ENCODE results near the gene HIP1. TPM values are rescaled to one million over a fixed set of nuclear protein-coding genes. Genes with fewer than 3 reads are reported as not detected.

Gene HIP1
- total and polyA plus RNA-seq, 4 donors, result 26.0 to 44.0 (median 35.3) TPM

Small RNA genes within 50 kb of the gene (small RNA-seq; reads per million reads assigned to genes)
- not detected for gene AC211429.1 (ENCODE audit: low replicate concordance)
- gene RF00019 (ENCODE audit: low replicate concordance), result not detected

Other genes starting within 250 kb of the HIP1 start
- gene SPDYE5, start 246.6 kb downstream of the HIP1 start, total RNA-seq, result under 1 TPM; 0.10 to 0.11 TPM
- gene SPDYE5, start 246.6 kb downstream of the HIP1 start, polyA plus RNA-seq (ENCODE audit: insufficient read length in 2 of 2), result 10 to 100 TPM in 1 of 2 donors, 1 to 10 TPM in 1; 2.0 to 10.2 TPM
- gene CCL26, start 33.3 kb upstream of the HIP1 start, total RNA-seq, result 1 to 10 TPM in 1 of 2 donors, not detected in 1; 1.4 TPM
- not detected for gene CCL26, start 33.3 kb upstream of the HIP1 start, polyA plus RNA-seq (ENCODE audit: insufficient read length in 2 of 2)
- not detected for gene CCL24, start 74.9 kb upstream of the HIP1 start, total RNA-seq
- gene CCL24, start 74.9 kb upstream of the HIP1 start, polyA plus RNA-seq (ENCODE audit: insufficient read length in 2 of 2), result not detected
- 10 to 100 TPM; 57.2 to 60.8 TPM for gene RHBDD2, start 140.1 kb upstream of the HIP1 start, total RNA-seq
- 100 to 1,000 TPM; 167 to 169 TPM for gene RHBDD2, start 140.1 kb upstream of the HIP1 start, polyA plus RNA-seq (ENCODE audit: insufficient read length in 2 of 2)
- gene POR, start 176.2 kb upstream of the HIP1 start, total RNA-seq, result 10 to 100 TPM; 40.3 to 66.5 TPM
- 10 to 100 TPM; 77.8 to 86.7 TPM for gene POR, start 176.2 kb upstream of the HIP1 start, polyA plus RNA-seq (ENCODE audit: insufficient read length in 2 of 2)

All from spinal cord (tissue), 4 donors.